ENCODE results near the gene RSPH9.
A peak's percentile ranks its signal among the peaks of the same experiment; 100 is the strongest.
"Not testable (repeated sequence)": the region's sequence is repeated elsewhere in the genome, so short reads cannot be mapped to it uniquely, and the experiment has no call there.

RSPH9 gene

DNA sequence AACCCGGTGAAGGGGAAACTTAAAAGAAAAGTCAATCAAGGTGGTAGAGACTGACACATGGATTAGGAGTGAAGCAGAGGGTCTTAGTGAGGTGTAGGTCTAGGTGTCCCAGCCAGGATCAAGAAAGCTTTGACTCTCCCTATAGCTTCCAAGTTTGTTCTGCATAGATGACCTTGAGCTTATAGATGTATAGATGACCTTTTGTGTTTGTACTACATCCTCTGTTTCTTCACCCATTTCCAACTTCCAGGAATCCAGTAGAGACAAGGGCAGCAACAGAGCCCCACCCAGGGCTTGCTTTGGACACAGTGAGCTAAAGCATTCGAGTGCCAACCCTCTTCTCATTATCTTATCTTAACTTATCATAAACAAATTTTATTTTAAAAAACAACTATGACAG is 44.6 kb downstream of the RSPH9 start:
- DNase-seq, result no peak

DNA sequence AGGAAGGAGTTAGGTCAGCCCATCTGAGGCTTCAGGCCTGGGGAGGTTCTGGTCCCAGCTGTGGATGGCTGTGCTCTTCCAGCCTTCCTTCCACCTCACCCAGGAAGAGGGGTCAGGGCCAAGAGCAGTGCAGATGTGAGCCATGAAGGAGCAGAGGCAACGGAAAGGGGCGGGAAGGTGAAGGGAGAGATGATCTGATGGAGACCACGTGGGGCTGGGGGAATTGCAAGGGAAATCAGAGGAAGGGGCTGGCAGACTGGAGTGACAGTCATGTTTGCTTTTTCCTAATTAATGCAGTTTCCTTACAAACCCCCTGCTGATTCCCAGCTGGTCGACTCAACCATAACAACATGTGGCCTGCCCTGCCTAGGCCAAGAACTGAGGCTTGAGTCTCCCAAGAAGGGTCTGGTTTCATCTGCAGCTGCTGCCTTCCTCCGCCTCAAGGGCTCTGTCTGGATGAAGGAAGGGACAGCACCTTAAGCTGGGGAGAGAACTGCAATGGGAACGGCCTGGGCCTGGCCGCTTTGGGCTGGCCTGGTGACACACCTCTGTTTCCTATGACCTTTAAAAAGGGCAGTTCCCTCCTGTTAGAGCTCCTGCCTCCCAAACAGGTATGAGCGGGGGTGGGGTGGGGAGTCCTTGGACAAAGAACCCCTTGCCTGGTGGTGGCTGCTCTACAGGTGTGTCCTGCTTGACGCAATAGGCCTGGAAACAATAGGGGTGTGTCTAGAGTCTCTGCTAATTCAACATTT is 50.6 kb downstream of the RSPH9 start:
- peak; percentile 60 for DNase-seq

- no peak for DNase-seq
Measured at GRCh38 chr6:43695967-43696291, 51.1 kb downstream of the RSPH9 start.

- DNase-seq, result no peak
Measured at GRCh38 chr6:43697421-43697820, 52.6 kb downstream of the RSPH9 start.

- peak; percentile 60 for DNase-seq
Measured at GRCh38 chr6:43698584-43699349, 53.9 kb downstream of the RSPH9 start.

DNA sequence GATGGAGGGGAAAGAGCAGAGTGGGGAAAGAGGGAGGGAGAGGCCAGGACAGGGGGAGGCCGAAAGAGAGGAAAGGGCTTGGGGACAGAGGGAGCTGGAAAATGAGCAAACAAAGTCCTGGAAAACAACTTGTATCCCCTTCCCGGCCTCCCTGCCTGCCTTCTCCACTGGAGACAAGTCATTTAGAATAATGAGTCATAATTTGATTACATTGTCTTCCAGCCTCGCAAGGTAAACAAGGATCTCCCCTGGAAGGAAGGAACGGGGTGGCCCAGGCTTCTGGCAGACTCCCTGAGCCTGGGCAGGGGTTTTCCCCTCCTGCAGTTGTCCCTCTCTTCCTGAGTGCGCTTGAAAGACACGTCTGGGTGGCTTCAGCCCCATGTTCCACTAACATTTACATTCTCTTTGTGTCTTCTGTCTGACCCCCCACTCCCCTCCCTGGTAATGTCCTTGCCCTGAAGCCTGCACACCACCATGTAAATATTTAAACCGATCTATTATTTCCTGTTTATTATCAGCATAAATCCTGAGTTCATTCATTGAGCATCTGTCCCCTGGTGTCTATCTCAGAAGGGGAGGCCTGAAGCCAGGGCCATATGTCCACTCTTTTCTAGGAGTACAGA is 54.8 kb downstream of the RSPH9 start:
- no peak for DNase-seq

DNA sequence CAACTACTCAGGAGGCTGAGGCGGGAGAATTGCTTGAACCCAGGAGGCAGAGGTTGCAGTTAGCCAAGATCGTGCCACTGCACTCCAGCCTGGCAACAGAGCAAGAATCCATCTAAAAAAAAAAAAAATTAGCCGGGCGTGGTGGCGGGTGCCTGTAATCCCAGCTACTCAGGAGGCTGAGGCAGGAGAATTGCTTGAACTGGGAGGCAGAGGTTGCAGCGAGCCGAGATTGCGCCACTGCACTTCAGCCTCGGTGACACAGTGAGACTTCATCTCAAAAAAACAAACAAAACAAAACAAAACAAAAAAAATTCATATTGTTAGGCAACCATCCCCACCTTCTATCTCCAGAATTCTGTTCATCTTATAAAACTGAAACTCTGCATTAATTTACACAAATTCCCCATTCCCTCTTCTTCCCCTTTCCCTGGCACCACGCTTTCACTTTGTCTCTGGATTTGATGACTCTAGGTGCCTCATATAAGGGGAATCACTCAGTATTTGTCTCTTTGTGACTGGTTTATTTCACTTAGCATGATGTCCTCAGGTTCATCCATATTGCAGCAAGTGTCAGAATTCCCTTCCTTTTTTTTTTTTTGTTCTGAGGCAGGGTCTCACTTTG is 56.2 kb downstream of the RSPH9 start:
- not testable (repeated sequence) for DNase-seq

- no peak for DNase-seq
Measured at GRCh38 chr6:43702171-43702533, 57.3 kb downstream of the RSPH9 start.

- no peak for DNase-seq
Measured at GRCh38 chr6:43702534-43703440, 58.0 kb downstream of the RSPH9 start.

DNA sequence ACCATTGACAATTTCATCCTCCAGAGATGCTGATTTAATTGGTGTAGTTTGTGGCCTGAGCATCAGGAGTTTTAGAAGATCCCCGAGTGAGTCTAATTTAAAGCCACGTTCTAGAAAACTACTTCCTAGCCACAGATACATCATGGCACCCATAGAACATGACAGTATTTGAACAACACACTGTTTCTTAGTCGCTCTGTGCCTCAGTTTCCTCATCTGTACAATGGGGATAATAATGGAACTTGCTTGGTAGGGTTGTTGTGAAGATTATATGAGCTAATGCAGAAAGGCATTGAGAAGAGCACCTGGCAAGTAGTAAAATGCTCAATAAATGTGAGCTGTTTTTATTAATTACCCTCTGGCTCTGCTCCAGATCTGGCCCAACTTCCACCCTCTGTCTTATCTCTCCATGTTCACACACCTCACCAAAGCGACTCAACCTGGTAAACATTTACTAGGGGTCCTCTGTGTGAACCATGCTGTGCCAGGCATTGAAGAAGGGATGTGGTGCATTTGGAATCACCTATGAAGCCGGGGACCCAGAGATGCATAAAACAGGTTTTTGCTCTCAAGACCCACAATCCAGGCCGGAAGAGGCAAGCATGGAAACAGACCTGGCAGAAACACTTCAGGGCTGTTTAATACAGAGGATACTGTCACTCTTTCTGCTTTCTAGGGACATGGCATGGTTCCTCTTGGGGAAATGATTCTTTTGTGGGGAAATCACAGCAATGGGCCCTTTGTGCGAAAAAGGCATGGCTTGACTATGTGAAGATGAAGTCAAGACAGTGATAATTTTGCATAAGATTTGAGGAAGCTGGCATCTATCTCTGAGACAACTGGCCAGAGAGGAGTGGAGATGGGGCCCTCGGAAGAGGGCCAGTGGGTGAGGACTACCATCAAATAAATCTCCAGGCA is 58.9 kb downstream of the RSPH9 start:
- no peak for DNase-seq

DNA sequence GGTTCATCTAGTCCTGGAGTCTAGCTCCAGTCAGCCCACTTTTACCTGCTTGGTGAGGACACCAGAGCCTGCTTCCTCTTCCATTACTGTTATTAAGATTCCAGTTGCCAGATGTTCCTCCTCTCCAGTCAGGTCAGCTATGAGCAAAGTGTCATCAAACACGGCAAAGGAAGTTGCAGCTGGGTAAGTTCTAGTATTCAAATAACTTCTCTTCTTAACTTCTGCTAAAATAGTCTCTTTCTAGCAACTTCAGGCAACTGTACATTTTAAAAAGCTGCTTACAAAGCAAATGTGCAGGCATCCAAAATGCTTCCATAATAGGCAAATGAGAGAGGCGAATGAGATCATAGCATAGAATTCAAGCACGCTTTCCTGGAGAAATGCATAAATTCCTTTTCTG is 61.2 kb downstream of the RSPH9 start:
- no peak for DNase-seq

DNA sequence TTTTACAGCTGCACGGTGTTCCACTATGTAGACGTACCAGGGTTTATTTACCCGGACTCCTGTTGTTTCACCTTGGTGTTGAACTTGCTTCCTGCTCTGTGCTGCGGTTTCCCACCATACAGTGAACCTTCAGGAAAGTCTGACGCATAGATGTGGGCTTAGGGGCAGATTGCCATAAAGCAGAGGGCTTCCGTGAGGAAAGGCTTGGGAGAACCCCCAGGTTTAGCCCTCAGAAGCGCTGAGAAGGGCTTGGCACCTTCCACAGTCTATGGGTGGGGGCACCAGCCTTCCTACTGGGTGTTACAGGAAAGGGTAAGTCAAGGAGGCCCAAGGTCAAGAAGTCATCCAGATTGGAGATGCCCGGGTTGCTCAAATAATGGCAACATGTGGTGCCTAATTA is 62.0 kb downstream of the RSPH9 start:
- DNase-seq, result no peak

GRCh38 chr6:43707269-43707668 is 62.4 kb downstream of the RSPH9 start:
- no peak for DNase-seq

- DNase-seq, result no peak
Measured at GRCh38 chr6:43707767-43708166, 62.9 kb downstream of the RSPH9 start.

DNA sequence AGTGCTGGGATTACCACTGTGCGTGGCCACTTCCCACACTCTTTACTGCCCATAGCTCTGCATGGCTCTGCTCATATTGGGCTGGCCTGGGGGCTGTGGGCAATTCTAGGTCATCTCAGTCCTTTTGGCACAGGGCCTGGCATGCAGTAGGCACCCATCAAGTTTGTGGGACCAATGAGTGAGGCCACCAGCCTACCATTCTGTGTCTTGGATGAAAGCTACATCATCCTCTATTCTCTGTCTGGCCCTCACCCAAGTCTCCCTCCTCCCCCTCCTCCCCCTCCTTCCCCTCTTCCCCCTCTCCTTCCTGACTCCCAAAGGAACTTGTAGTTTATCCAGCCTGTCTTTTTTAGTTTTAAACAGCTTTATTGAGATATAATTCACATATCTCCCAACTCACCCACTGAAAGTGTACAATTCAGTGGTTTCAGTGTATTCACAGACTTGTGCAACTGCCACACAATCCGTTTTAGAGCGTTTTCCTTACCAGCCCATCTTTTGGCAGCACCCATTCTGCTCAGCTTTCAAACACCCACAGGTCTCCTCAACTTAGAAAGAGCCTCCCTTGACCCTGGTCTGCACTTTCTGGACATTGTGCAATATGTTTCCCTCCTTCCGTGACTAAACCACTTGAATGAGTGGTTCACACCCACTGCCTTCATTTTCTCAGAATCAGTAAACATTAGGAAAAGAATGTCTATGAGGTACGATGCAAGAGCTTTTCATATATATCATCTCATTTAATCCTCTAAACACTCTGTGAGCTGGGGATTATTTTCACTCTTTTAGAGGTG is 64.2 kb downstream of the RSPH9 start:
- DNase-seq, result no peak

DNA sequence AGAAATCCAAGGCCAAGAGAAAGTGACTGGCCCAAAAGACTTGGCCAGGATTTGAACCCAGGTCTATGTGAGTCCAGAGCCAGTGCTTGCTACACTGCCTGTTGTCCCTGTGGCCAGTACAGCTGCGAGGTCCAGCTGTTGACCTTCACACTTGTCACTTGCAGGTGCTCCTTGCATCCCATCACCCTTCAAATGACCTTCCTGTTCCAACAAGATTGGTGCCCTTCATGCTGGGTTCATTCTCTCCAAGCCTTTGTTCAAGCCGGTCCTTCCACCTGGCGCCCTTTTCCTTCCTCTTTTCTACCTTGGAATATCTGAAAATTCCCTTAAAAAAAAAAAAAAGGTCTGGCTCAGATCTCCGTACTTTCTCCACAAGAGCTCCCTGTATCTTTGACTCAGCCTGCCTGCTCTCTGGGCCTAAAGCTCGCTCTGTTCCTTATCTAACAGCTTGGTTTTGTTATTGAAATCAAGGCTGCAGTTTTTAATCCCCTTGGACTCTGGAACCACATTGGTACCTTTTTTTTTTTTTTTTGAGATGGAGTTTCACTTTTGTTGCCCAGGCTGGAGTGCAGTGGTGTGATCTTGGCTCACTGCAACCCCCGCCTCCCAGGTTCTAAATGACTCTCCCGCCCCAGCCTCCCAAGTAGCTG is 64.9 kb downstream of the RSPH9 start:
- no peak for DNase-seq

GRCh38 chr6:43710576-43710975 is 65.7 kb downstream of the RSPH9 start:
- DNase-seq, result no peak

DNA sequence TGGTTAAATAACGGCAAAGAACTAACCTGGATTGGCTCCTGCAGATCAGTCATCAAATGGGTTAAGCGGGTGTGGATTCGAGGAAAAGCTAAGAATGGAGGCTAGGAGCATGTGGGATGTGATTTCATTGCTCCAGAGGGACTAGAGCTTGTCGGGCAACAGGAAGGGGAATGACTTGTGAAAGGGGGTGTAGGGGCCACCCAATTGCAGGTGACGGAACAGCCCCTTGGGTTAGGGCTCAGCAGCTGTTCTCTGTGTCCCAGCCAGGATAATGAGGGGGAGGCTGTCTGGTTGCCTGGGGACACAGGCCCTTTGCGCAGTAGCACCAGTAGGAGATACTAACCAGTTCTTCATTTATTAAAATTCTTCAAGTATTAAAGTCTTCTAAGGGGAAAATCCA is 67.7 kb downstream of the RSPH9 start:
- no peak for DNase-seq

GRCh38 chr6:43713643-43714310 is 68.9 kb downstream of the RSPH9 start:
- no peak for DNase-seq

Measured in NCI-H1694 treated with DMSO at 0.1 percent for 48 hours (cell line).